Thoracic aorta (tissue), 2 donors: ENCODE measurements around the gene RPTOR. TPM values are rescaled to one million over a fixed set of nuclear protein-coding genes. Genes with fewer than 3 reads are reported as not detected.

Experiments used
- ATAC-seq: fragments of 150-250 bp; one replicate; pipeline ENCODE4 v1.8.0; 2017; ENCODE audit warnings: low read depth; ENCODE audit not compliant: insufficient number of reproducible peaks, low FRiP score
- DNase-seq: peaks from one replicate; pipeline ENCODE4 v3.0.0-alpha.2; 2020; ENCODE audit warnings: low spot score
- H3K27ac ChIP-seq, 2 donors: fragments of 200-600 bp; sonication (generic); 1 replicate in 1 of 2; 2 replicates in 1 of 2; pipeline ENCODE4 v1.5.1; 2016; ENCODE audit warnings: mild to moderate bottlenecking in 2 of 2, moderate library complexity in 2 of 2
- H3K27me3 ChIP-seq: fragments of 200-600 bp; sonication (generic); replicated peaks from 2 replicates; pipeline ENCODE4 v1.6.0; 2016; ENCODE audit warnings: mild to moderate bottlenecking; ENCODE audit not compliant: insufficient read depth
- H3K36me3 ChIP-seq: fragments of 200-600 bp; sonication (generic); one replicate; pipeline ENCODE4 v1.5.1; 2016
- H3K4me1 ChIP-seq, 2 donors: fragments of 200-600 bp; sonication (generic); 1 replicate in 1 of 2; 2 replicates in 1 of 2; pipeline versions ENCODE4 v1.5.1 to v1.6.0; 2016; ENCODE audit warnings: low read depth in 2 of 2, mild to moderate bottlenecking in 1 of 2; ENCODE audit not compliant: control insufficient read depth in 1 of 2
- H3K4me3 ChIP-seq: fragments of 200-600 bp; sonication (generic); 2 replicates; pipeline ENCODE4 v1.5.1; 2016; ENCODE audit warnings: mild to moderate bottlenecking
- H3K9me3 ChIP-seq: fragments of 200-600 bp; sonication (generic); 2 replicates; pipeline ENCODE4 v1.5.1; 2016
- CTCF ChIP-seq: fragments of 200-600 bp; sonication (generic); IDR thresholded peaks from one replicate; pipeline ENCODE4 v1.5.1; 2019; ENCODE audit warnings: antibody characterized with exemption
- total RNA-seq, 2 donors: library from RNA; depleted of rRNA; stranded (reverse); fragments of >200 nt; gene quantifications; one replicate each; pipeline versions ENCODE4 v1.1.0 to v1.2.3, GENCODE V29; 2016

RPTOR gene
- total RNA-seq, 2 donors from 2014 or later: 42.0 to 47.4 TPM

GRCh38 chr17:80996422-80997305, 452.0 kb downstream of the RPTOR start:
- Histone ChIP-seq H3K9me3 (no peaks in the 10 kb centered on the region), H3K36me3 (peaks cover 47% of the 10 kb centered on the region), H3K4me1 (peaks cover 10 to 20% of the 10 kb centered on the region in 2 donors), H3K27me3 (no peaks in the 10 kb centered on the region), H3K27ac (no peak overlapping the region), H3K4me3 (no peak overlapping the region)
- DNase-seq (peak; percentile 1), ATAC-seq (no peak)
- TF ChIP-seq CTCF: no peak

GRCh38 chr17:80997424-80998117, 452.9 kb downstream of the RPTOR start:
- Histone ChIP-seq H3K27me3 (no peaks in the 10 kb centered on the region), H3K9me3 (no peaks in the 10 kb centered on the region), H3K4me3 (no peak overlapping the region), H3K27ac (no peak overlapping the region), H3K36me3 (peaks cover 47% of the 10 kb centered on the region), H3K4me1 (peaks cover 8 to 25% of the 10 kb centered on the region in 2 donors)
- no peak for DNase-seq
- no peak for ATAC-seq
- no peak for TF ChIP-seq CTCF

- ATAC-seq (no peak), DNase-seq (no peak)
- TF ChIP-seq CTCF: no peak
- H3K9me3 ChIP-seq: no peaks in the 10 kb centered on the region
- H3K27me3 ChIP-seq: no peaks in the 10 kb centered on the region
- no peak overlapping the region for H3K4me3 ChIP-seq
- peaks cover 1 to 18% of the 10 kb centered on the region in 2 donors for H3K4me1 ChIP-seq
- no peak overlapping the region for H3K27ac ChIP-seq
- peaks cover 47% of the 10 kb centered on the region for H3K36me3 ChIP-seq
These were observed 453.6 kb downstream of the RPTOR start for GRCh38 chr17:80998118-80998747.

- no peak for TF ChIP-seq CTCF
- no peak overlapping the region for H3K27ac ChIP-seq
- no peaks in the 10 kb centered on the region for H3K9me3 ChIP-seq
- ATAC-seq: no peak
- no peak overlapping the region for H3K4me3 ChIP-seq
- DNase-seq: no peak
- H3K27me3 ChIP-seq: no peaks in the 10 kb centered on the region
- peaks cover 47% of the 10 kb centered on the region for H3K36me3 ChIP-seq
- peaks cover 3 to 16% of the 10 kb centered on the region in 2 donors for H3K4me1 ChIP-seq
These were observed 454.3 kb downstream of the RPTOR start for GRCh38 chr17:80998748-80999535.
